H9 (cell line): Measurements from ENCODE around the gene SNUPN. TPM values are rescaled to one million over a fixed set of nuclear protein-coding genes. Genes with fewer than 3 reads are reported as not detected.

Source experiments
- DNase-seq: peaks from one replicate; pipeline ENCODE4 v3.0.0-alpha.2; 2017
- H2AFZ ChIP-seq: one replicate; pipeline ENCODE4 v1.6.1; 2013; ENCODE audit warnings: mild to moderate bottlenecking, low read length, control low read depth, moderate library complexity
- H2AK5ac ChIP-seq: 2 replicates; pipeline ENCODE4 v1.6.1; 2013; ENCODE audit warnings: low read length, control low read depth, mixed read lengths; ENCODE audit not compliant: insufficient read length
- H2BK120ac ChIP-seq: one replicate; pipeline ENCODE4 v1.6.1; 2013; ENCODE audit warnings: low read depth, mild to moderate bottlenecking, low read length, control low read depth, inconsistent platforms; ENCODE audit not compliant: poor library complexity, severe bottlenecking
- H2BK12ac ChIP-seq: 2 replicates; pipeline ENCODE4 v1.6.1; 2013; ENCODE audit warnings: low read length, control low read depth, mixed read lengths, low read depth; ENCODE audit not compliant: insufficient read length
- H2BK15ac ChIP-seq: 2 replicates; pipeline ENCODE4 v1.6.1; 2013; ENCODE audit warnings: low read depth, low read length, control low read depth
- H2BK20ac ChIP-seq: one replicate; pipeline ENCODE4 v1.6.1; 2013; ENCODE audit warnings: low read depth, mild to moderate bottlenecking, low read length, control low read depth, inconsistent platforms; ENCODE audit not compliant: poor library complexity, severe bottlenecking
- H2BK5ac ChIP-seq: 2 replicates; pipeline ENCODE4 v1.6.1; 2013; ENCODE audit warnings: low read length, control low read depth, mixed read lengths; ENCODE audit not compliant: insufficient read length
- H3K14ac ChIP-seq: 2 replicates; pipeline ENCODE4 v1.6.1; 2013; ENCODE audit warnings: low read length, control low read depth; ENCODE audit not compliant: insufficient read depth
- H3K18ac ChIP-seq: 2 replicates; pipeline ENCODE4 v1.6.1; 2013; ENCODE audit warnings: low read depth, mild to moderate bottlenecking, mixed read lengths, low read length, control low read depth; ENCODE audit not compliant: insufficient read length
- H3K23ac ChIP-seq: 2 replicates; pipeline ENCODE4 v1.6.1; 2013; ENCODE audit warnings: low read length, control low read depth, mixed read lengths, low read depth; ENCODE audit not compliant: insufficient read length
- H3K23me2 ChIP-seq: 2 replicates; pipeline ENCODE4 v1.6.1; 2013; ENCODE audit warnings: low read depth, mild to moderate bottlenecking, mixed read lengths, low read length, control low read depth; ENCODE audit not compliant: insufficient read length, poor library complexity, severe bottlenecking
- H3K27ac ChIP-seq: 2 replicates; pipeline ENCODE4 v1.5.1; 2013; ENCODE audit warnings: low read length, control low read depth, mixed read lengths, low read depth; ENCODE audit not compliant: insufficient read length
- H3K27me3 ChIP-seq: 2 replicates; pipeline ENCODE4 v1.6.1; 2013; ENCODE audit warnings: low read length, control low read depth, inconsistent platforms; ENCODE audit not compliant: insufficient read depth
- H3K4ac ChIP-seq: 2 replicates; pipeline ENCODE4 v1.6.1; 2013; ENCODE audit warnings: low read depth, mild to moderate bottlenecking, control low read depth, inconsistent platforms, low read length, moderate library complexity
- H3K4me1 ChIP-seq: 2 replicates; pipeline ENCODE4 v1.6.1; 2013; ENCODE audit warnings: low read length, control low read depth, inconsistent platforms; ENCODE audit not compliant: insufficient read depth
- H3K4me2 ChIP-seq: 2 replicates; pipeline ENCODE4 v1.6.1; 2013; ENCODE audit warnings: low read length, control low read depth, mixed read lengths; ENCODE audit not compliant: insufficient read length, insufficient read depth
- H3K56ac ChIP-seq: 2 replicates; pipeline ENCODE4 v1.6.1; 2013; ENCODE audit warnings: low read depth, mild to moderate bottlenecking, mixed read lengths, low read length, control low read depth; ENCODE audit not compliant: insufficient read length
- H3K79me1 ChIP-seq: 2 replicates; pipeline ENCODE4 v1.6.1; 2013; ENCODE audit warnings: low read depth, mild to moderate bottlenecking, moderate library complexity, low read length, control low read depth, inconsistent platforms; ENCODE audit not compliant: insufficient read depth, poor library complexity, severe bottlenecking
- H3K79me2 ChIP-seq: 2 replicates; pipeline ENCODE4 v1.6.1; 2013; ENCODE audit warnings: low read length, control low read depth, inconsistent platforms; ENCODE audit not compliant: insufficient read depth
- H3K9ac ChIP-seq: 2 replicates; pipeline ENCODE4 v1.6.1; 2013; ENCODE audit warnings: low read length, control low read depth, mixed read lengths; ENCODE audit not compliant: insufficient read length; ENCODE audit errors: extremely low read depth
- H3K9me3 ChIP-seq: one replicate; pipeline ENCODE4 v1.6.1; 2013; ENCODE audit warnings: low read depth, low read length, inconsistent platforms; ENCODE audit not compliant: control insufficient read depth
- H3T11ph ChIP-seq: one replicate; pipeline ENCODE4 v1.6.1; 2013; ENCODE audit warnings: mild to moderate bottlenecking, low read length, control low read depth, inconsistent platforms
- H4K20me1 ChIP-seq: one replicate; pipeline ENCODE4 v1.6.1; 2013; ENCODE audit not compliant: control insufficient read depth, insufficient read length, insufficient read depth
- H4K5ac ChIP-seq: 2 replicates; pipeline ENCODE4 v1.6.1; 2013; ENCODE audit warnings: low read depth, mild to moderate bottlenecking, mixed read lengths, low read length, control low read depth; ENCODE audit not compliant: insufficient read length
- H4K8ac ChIP-seq: replicated peaks from 2 replicates; pipeline ENCODE4 v1.6.1; 2013; ENCODE audit warnings: low read length, control low read depth, mixed read lengths, low read depth; ENCODE audit not compliant: insufficient read length
- H4K91ac ChIP-seq: 2 replicates; pipeline ENCODE4 v1.6.1; 2013; ENCODE audit warnings: low read depth, mild to moderate bottlenecking, moderate library complexity, mixed read lengths, low read length, control low read depth; ENCODE audit not compliant: insufficient read length
- H3K27ac Mint-ChIP-seq, 3 experiments: 2 replicates in 2 of 3; 3 replicates in 1 of 3; pipeline ENCODE4 v1.8.0; 2020 to 2021; ENCODE audit warnings: mixed read lengths in 3 of 3, mild to moderate bottlenecking in 1 of 3, moderate library complexity in 1 of 3
- H3K27me3 Mint-ChIP-seq: 2 replicates; pipeline ENCODE4 v1.8.0; 2021; ENCODE audit warnings: low read depth, mild to moderate bottlenecking, moderate library complexity, mixed read lengths
- H3K36me3 Mint-ChIP-seq, 3 experiments: 2 replicates in 2 of 3; 3 replicates in 1 of 3; pipeline ENCODE4 v1.8.0; 2020 to 2021; ENCODE audit warnings: low read depth in 3 of 3, mixed read lengths in 3 of 3; ENCODE audit not compliant: insufficient read depth in 1 of 3
- H3K4me1 Mint-ChIP-seq, 2 experiments: 2 replicates each; pipeline ENCODE4 v1.8.0; 2020; ENCODE audit warnings: mixed read lengths in 2 of 2
- H3K4me3 Mint-ChIP-seq, 2 experiments: 2 replicates in 1 of 2; 3 replicates in 1 of 2; pipeline ENCODE4 v1.8.0; 2020 to 2021; ENCODE audit warnings: mild to moderate bottlenecking in 2 of 2, mixed read lengths in 2 of 2, moderate library complexity in 1 of 2
- H3K9me3 Mint-ChIP-seq, 2 experiments: 2 replicates in 1 of 2; 3 replicates in 1 of 2; pipeline ENCODE4 v1.8.0; 2020; ENCODE audit warnings: mild to moderate bottlenecking in 2 of 2, mixed read lengths in 2 of 2, moderate library complexity in 1 of 2
- CTCF ChIP-seq: fragments of 200-600 bp; sonication (generic); conservative IDR thresholded peaks from 3 replicates; pipeline ENCODE4 v1.8.0; 2021; ENCODE audit warnings: antibody characterized with exemption, mild to moderate bottlenecking
- WGBS: extraction: QIAGEN DNeasy Blood & Tissue Kit; methylation state at CpG from one replicate; pipeline ENCODE4 v1.1.7; 2013; ENCODE audit warnings: missing lambda C conversion rate, low lambda C conversion rate, mixed read lengths; ENCODE audit not compliant: insufficient read length; ENCODE audit errors: extremely low coverage; 5-methylcytosine and 5-hydroxymethylcytosine counted together
- total RNA-seq: library from RNA; stranded (reverse); gene quantifications from 2 replicates; pipeline ENCODE4 v1.2.1, GENCODE V29; 2021

Gene SNUPN
- total RNA-seq, 1 experiment from 2014 or later, result 32.7 TPM

GRCh38 chr15:75637245-75638009, 11.9 kb upstream of the SNUPN start:
- peak overlapping the region; percentile 98 for H3K4me2 ChIP-seq
- H3K23ac ChIP-seq, result no peak overlapping the region
- H3K27me3 ChIP-seq, result no peaks in the 10 kb centered on the region
- no peaks in the 10 kb centered on the region for H3K4me1 ChIP-seq
- H3K79me1 ChIP-seq, result peaks cover 9% of the 10 kb centered on the region
- H3K4ac ChIP-seq, result no peak overlapping the region
- H3K4me3 Mint-ChIP-seq, result peak overlapping the region; percentile 92 to 93
- WGBS, result no CpG with 5 or more reads among the region's 4 CpGs
- H3K79me2 ChIP-seq, result peaks cover 20% of the 10 kb centered on the region; the same call in 1 of the 2 replicates
- DNase-seq, result no peak
- H4K5ac ChIP-seq, result no peak overlapping the region
- H3K27me3 Mint-ChIP-seq, result no peaks in the 10 kb centered on the region
- no peak overlapping the region for H3K18ac ChIP-seq
- H2BK120ac ChIP-seq, result no peak overlapping the region
- H3K56ac ChIP-seq, result no peak overlapping the region
- no peak overlapping the region for H2BK5ac ChIP-seq
- H3T11ph ChIP-seq, result no peak overlapping the region
- H2AK5ac ChIP-seq, result no peak overlapping the region
- no peak overlapping the region for H2BK15ac ChIP-seq
- no peak overlapping the region for H4K8ac ChIP-seq
- H3K4me1 Mint-ChIP-seq, result peaks cover 29 to 35% of the 10 kb centered on the region in 2 experiments
- H3K23me2 ChIP-seq, result peaks cover 15% of the 10 kb centered on the region
- H2AFZ ChIP-seq, result no peak overlapping the region
- H3K36me3 Mint-ChIP-seq, result peaks cover 0 to 10% (median 3%) of the 10 kb centered on the region in 3 experiments; a peak in 3 of 7 replicates
- H4K20me1 ChIP-seq, result no peaks in the 10 kb centered on the region
- no peak overlapping the region for H4K91ac ChIP-seq
- H3K9me3 Mint-ChIP-seq, result no peaks in the 10 kb centered on the region
- H3K27ac Mint-ChIP-seq, result peak overlapping the region in 2 of 3 experiments; percentile 25 to 53; a peak in 3 of 7 replicates
- H2BK12ac ChIP-seq, result no peak overlapping the region
- no peak overlapping the region for H3K27ac ChIP-seq
- H3K9ac ChIP-seq, result no peak overlapping the region
- no peak for TF ChIP-seq CTCF
- H3K14ac ChIP-seq, result no peak overlapping the region
- H3K9me3 ChIP-seq, result no peaks in the 10 kb centered on the region
- no peak overlapping the region for H2BK20ac ChIP-seq
